Heart right ventricle (tissue), 16 donors: ENCODE measurements around the gene NTRK2. TPM values are rescaled to one million over a fixed set of nuclear protein-coding genes. Genes with fewer than 3 reads are reported as not detected.

Experiments used
- ATAC-seq, 8 donors: fragments of 200-7000 bp; cut with Tn5 transposase; one replicate each; pipeline ENCODE4 v1.9.1; 2020; ENCODE audit warnings: mild to moderate bottlenecking in 8 of 8, moderate library complexity in 8 of 8, moderate number of reproducible peaks in 1 of 8
- DNase-seq, 2 donors: peaks; one replicate each; pipeline ENCODE4 v3.0.0-alpha.2; 2020
- H3K27ac ChIP-seq, 10 donors: fragments of 200-600 bp; sonication (generic) in 2 of 10; one replicate each; pipeline versions ENCODE4 v1.5.0 to v1.8.0; 2020 to 2022; ENCODE audit warnings: mild to moderate bottlenecking in 3 of 10
- H3K27me3 ChIP-seq, 7 donors: fragments of 200-600 bp; one replicate each; pipeline ENCODE4 v1.8.0; 2021 to 2022; ENCODE audit warnings: mild to moderate bottlenecking in 2 of 7
- H3K36me3 ChIP-seq, 9 donors: fragments of 200-600 bp; sonication (generic) in 1 of 9; one replicate each; pipeline versions ENCODE4 v1.5.0 to v1.8.0; 2020 to 2022; ENCODE audit warnings: mild to moderate bottlenecking in 2 of 9
- H3K4me1 ChIP-seq, 9 donors: fragments of 200-600 bp; sonication (generic) in 1 of 9; one replicate each; pipeline versions ENCODE4 v1.5.0 to v1.8.0; 2020 to 2022; ENCODE audit warnings: mild to moderate bottlenecking in 4 of 9
- H3K4me3 ChIP-seq, 10 donors: fragments of 200-600 bp; sonication (generic) in 2 of 10; one replicate each; pipeline versions ENCODE4 v1.5.0 to v1.8.0; 2020 to 2022; ENCODE audit warnings: mild to moderate bottlenecking in 7 of 10, moderate library complexity in 2 of 10
- H3K9me3 ChIP-seq, 11 donors: fragments of 200-600 bp in 10 of 11; sonication (generic) in 2 of 11; one replicate each; pipeline versions ENCODE4 v1.5.0 to v1.8.0; 2013 to 2022; ENCODE audit warnings: mild to moderate bottlenecking in 2 of 11, control low read depth in 1 of 11, moderate library complexity in 1 of 11
- WGBS, 2 donors: extraction: QIAGEN DNeasy Blood & Tissue Kit; methylation state at CpG; one replicate each; pipeline ENCODE4 v1.1.7; 2013; ENCODE audit warnings: inconsistent platforms in 1 of 2; 5-methylcytosine and 5-hydroxymethylcytosine counted together
- intact Hi-C, 10 donors: fragments of 100-400 bp; cut with DNase I; formaldehyde crosslinking; loops; one replicate each; pipeline versions ENCODE4 v1.11.1 to v1.14.2; 2022
- polyA plus RNA-seq, 2 donors: library from polyadenylated mRNA; stranded (reverse); fragments of 200-250 nt; gene quantifications; one replicate each; pipeline ENCODE4 v1.2.3, GENCODE V29; 2013
- total RNA-seq, 10 donors: library from RNA; stranded (reverse); fragmentation: NEBNext Ultra II Directional in 3 of 10; extraction: Animal tissue kit (Norgen Biotek cat#: 25700) in 3 of 10; gene quantifications; one replicate each; pipeline versions ENCODE4 v1.2.1 to v1.2.4, GENCODE V29; 2021 to 2023
- TF ChIP-seq, protein P1 (sequence below), 9 donors: fragments of 200-600 bp; sonication (generic) in 2 of 9; IDR thresholded peaks; one replicate each; pipeline versions ENCODE4 v1.5.0 to v1.8.0; 2021 to 2022; ENCODE audit warnings: antibody characterized with exemption in 9 of 9, mild to moderate bottlenecking in 5 of 9, moderate library complexity in 1 of 9
- donor health status: Arrhythmogenic right ventricular cardiomyopathy.
- donor health status: ischemic (EF 13 %, LVEDD 7.1; RV severe dilation, severe dysfunction).
- donor health status: healthy with polysubstance abuse.
- donor health status: DM: no; HTN: yes; CAD: no.
- donor health status: DM: no; HTN: no; CAD: no.
- donor health status: ischemic (EF 25% LVEDD 6.9; RV normal size, moderate dysfunction).
- donor health status: ischemic (EF 25% LVEDD 5.7; RV mildly dilated, moderate dysfunction).
- donor health status: healthy.
- donor health status: DM: yes; HTN: yes; CAD: no.
- donor health status: Ischemic cardiomyopathy.
- donor health status: ischemic (EF 35%, LVEDD 5.7; RV mildly dilated, moderate dysfunction).
- donor health status: nonischemic (EF 11% LVEDD 7.7; RV severe dilation, severe dysfunction).
- donor health status: DM: yes; HTN: yes; CAD: no.
- donor health status: PGD.
- donor health status: ischemic (EF 29% LVEDD 5.4; RV normal size, mild dysfunction).
- donor health status: nonischemic (EF 23%, LVEDD 6.1; RV moderate dilation, normal function).

NTRK2 gene
- total and polyA plus RNA-seq, 12 donors = 1.8 to 7.7 (median 3.0) TPM

DNA sequence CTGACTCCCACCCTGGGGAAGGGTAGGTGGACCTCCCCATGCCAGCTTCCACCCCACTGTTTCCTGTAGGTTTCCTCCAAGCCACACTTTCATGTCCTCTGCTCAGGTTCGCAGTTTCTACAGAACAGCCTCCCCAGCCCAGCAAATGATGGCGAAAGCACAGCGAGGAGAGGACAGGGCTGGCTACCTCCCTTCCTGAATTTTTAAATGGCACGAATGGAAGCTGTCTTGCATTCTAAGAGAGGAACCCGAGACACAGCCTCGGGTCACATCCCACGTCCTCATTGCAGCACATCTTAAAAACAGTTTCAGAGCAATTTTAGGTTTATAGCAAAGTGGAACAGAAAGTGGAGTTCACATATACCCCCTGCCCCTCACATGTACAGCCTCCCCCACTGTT, 330.3 kb downstream of the NTRK2 start:
- Histone ChIP-seq H3K4me3 (no peak overlapping the region), H3K9me3 (peaks cover 0 to 19% (median 0%) of the 10 kb centered on the region in 11 donors), H3K4me1 (no peaks in the 10 kb centered on the region), H3K27ac (no peak overlapping the region), H3K27me3 (peaks cover 0 to 7% (median 0%) of the 10 kb centered on the region in 7 donors), H3K36me3 (no peaks in the 10 kb centered on the region)
- TF ChIP-seq, protein P1, sequence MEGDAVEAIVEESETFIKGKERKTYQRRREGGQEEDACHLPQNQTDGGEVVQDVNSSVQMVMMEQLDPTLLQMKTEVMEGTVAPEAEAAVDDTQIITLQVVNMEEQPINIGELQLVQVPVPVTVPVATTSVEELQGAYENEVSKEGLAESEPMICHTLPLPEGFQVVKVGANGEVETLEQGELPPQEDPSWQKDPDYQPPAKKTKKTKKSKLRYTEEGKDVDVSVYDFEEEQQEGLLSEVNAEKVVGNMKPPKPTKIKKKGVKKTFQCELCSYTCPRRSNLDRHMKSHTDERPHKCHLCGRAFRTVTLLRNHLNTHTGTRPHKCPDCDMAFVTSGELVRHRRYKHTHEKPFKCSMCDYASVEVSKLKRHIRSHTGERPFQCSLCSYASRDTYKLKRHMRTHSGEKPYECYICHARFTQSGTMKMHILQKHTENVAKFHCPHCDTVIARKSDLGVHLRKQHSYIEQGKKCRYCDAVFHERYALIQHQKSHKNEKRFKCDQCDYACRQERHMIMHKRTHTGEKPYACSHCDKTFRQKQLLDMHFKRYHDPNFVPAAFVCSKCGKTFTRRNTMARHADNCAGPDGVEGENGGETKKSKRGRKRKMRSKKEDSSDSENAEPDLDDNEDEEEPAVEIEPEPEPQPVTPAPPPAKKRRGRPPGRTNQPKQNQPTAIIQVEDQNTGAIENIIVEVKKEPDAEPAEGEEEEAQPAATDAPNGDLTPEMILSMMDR (IDR thresholded peaks at IDR 0.05) = no peak
- WGBS, 2 donors = 78 to 80% methylated on average over 7 of the region's 7 CpGs
- ATAC-seq (no peak), DNase-seq (no peak)
- intact Hi-C loops = loop anchor here in 1 of 10 donors (10.0 kb wide), 1 partner anchor 65 kb away; no protein-coding TSS in a partner anchor

DNA sequence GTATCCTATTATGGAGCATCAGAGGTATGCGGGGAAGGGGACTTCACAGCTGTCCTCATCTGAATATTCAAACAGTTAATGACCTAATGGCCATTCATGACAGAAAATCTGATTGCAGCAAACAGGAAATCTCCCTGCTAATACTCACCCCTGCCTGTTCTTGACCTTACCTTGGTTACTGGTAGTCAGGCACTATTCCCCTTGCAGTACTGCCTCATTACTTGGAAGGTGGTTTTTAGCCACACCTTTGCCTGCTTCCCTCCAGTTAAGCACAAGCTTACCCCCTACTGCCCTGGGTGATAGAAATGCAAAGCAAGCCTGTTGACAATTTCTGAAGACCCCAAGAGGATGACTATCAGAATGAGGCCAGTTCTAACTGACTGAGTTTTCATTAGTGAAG, 332.4 kb downstream of the NTRK2 start:
- Histone ChIP-seq H3K27me3 (peaks cover 0 to 15% (median 0%) of the 10 kb centered on the region in 7 donors), H3K9me3 (peaks cover 0 to 19% (median 0%) of the 10 kb centered on the region in 11 donors), H3K36me3 (no peaks in the 10 kb centered on the region), H3K4me3 (no peak overlapping the region), H3K4me1 (no peaks in the 10 kb centered on the region), H3K27ac (no peak overlapping the region)
- intact Hi-C loops = no loop called here
- DNase-seq (no peak), ATAC-seq (no peak)
- 88 to 93% methylated on average over 1 of the region's 1 CpG for WGBS, 2 donors
- TF ChIP-seq, protein P1 (IDR thresholded peaks at IDR 0.05) = no peak

DNA sequence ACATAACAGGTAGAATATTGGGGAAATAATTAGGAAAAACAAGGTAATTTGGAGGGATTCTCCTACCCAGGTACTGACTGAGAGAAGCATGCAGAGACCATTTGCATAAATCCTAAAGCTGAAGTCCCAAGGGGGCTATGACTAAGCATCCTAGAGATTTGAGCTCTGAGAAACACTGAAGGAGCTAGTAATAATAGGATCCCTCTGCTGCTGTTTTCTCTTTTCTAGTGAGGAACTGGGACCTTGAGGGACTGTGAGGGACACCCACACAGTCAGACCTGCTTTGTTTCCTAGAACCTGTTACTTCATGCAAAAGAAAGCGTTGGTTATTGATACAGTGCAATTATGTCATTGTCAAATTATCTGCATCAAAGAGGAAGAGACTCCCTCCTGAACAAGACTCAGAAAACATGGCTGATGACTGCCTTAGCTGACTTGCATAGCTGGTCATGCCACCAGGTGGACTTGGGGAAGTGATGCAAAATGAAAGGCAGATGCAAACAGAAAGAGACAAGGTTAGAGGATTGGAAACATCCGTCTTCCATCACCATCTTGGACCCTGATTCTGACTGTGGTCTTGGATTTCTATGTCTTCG, 335.4 kb downstream of the NTRK2 start:
- H3K4me1 ChIP-seq = no peaks in the 10 kb centered on the region
- intact Hi-C loops = no loop called here
- H3K27ac ChIP-seq = no peak overlapping the region
- peaks cover 0 to 16% (median 0%) of the 10 kb centered on the region in 7 donors for H3K27me3 ChIP-seq
- WGBS, 2 donors = 71 to 76% methylated on average over 3 of the region's 3 CpGs
- DNase-seq (no peak), ATAC-seq (no peak)
- peaks cover 0 to 17% (median 0%) of the 10 kb centered on the region in 11 donors for H3K9me3 ChIP-seq
- no peak overlapping the region for H3K4me3 ChIP-seq
- TF ChIP-seq, protein P1 (IDR thresholded peaks at IDR 0.05) = no peak
- H3K36me3 ChIP-seq = no peaks in the 10 kb centered on the region

DNA sequence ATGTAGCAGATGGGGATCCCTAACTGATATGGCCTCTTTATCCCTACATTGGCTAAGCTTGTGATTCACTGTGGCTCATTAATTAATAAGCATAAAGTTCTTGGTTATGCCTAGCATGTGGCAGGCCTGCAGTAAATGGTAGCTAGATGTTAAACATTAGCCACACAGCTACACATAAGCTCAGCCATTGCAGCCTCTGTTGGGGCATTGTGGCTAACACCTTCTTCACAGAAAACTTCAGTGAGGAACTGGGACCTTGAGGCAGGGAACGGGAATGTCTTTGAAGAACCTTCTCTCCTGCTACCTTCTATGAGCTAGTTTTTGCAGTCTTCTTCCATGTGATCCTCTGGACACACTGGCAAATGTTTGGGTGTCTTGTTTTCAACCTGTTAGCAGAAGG, 338.2 kb downstream of the NTRK2 start:
- ATAC-seq (no peak), DNase-seq (no peak)
- no peak overlapping the region for H3K27ac ChIP-seq
- no peaks in the 10 kb centered on the region for H3K4me1 ChIP-seq
- H3K27me3 ChIP-seq = peaks cover 0 to 18% (median 0%) of the 10 kb centered on the region in 7 donors
- TF ChIP-seq, protein P1 (IDR thresholded peaks at IDR 0.05) = no peak
- 96 to 98% methylated on average over 1 of the region's 1 CpG for WGBS, 2 donors
- no peak overlapping the region for H3K4me3 ChIP-seq
- H3K9me3 ChIP-seq = no peaks in the 10 kb centered on the region
- no peaks in the 10 kb centered on the region for H3K36me3 ChIP-seq
- intact Hi-C loops = no loop called here
